SK-N-SH (cell line): ENCODE data around the gene COL1A2. TPM values are rescaled to one million over a fixed set of nuclear protein-coding genes. Genes with fewer than 3 reads are reported as not detected.

Source experiments
- CTCF ChIA-PET: fragments of 300-600, 350-600 bp; formaldehyde crosslinking; extraction: SDS; loops from one replicate; lab custom pipeline; 2021; lab: Yijun Ruan, JAX
- POLR2A ChIA-PET: fragments of 350-600 bp; sonication (Branson Sonifier 250); formaldehyde crosslinking; extraction: SDS; loops from one replicate; lab custom pipeline; 2020; ENCODE audit warnings: antibody characterized with exemption, inconsistent platforms; lab: Yijun Ruan, JAX
- DNase-seq: peaks from one replicate; pipeline ENCODE4 v3.0.0; 2012
- H2AFZ ChIP-seq: fragments of 200-600 bp; sonication (generic); 2 replicates; pipeline ENCODE4 v1.8.1; 2016; ENCODE audit warnings: antibody characterized with exemption, mild to moderate bottlenecking, low read depth
- H3F3A ChIP-seq: fragments of 200-600 bp; sonication (generic); replicated peaks from 2 replicates; pipeline ENCODE3; 2016; ENCODE audit warnings: antibody characterized with exemption, mild to moderate bottlenecking; ENCODE audit not compliant: insufficient read depth
- H3K27ac ChIP-seq, 2 experiments: fragments of 200-500 bp in 1 of 2; fragments of 200-600 bp in 1 of 2; sonication (Bioruptor generic) in 1 of 2; sonication (generic), shearing (Covaris generic) in 1 of 2; 2 replicates each; pipeline versions ENCODE4 v1.5.1 to v1.6.1; 2014 to 2016; ENCODE audit warnings: low read depth in 2 of 2, inconsistent platforms in 1 of 2, low read length in 1 of 2, mild to moderate bottlenecking in 1 of 2, mixed read lengths in 1 of 2
- H3K27me3 ChIP-seq: fragments of 200-600 bp; sonication (generic), shearing (Covaris generic); 2 replicates; pipeline ENCODE4 v1.6.1; 2016; ENCODE audit warnings: mixed run types; ENCODE audit not compliant: insufficient read depth
- H3K36me3 ChIP-seq, 2 experiments: fragments of 200-500 bp in 1 of 2; fragments of 200-600 bp in 1 of 2; sonication (Bioruptor generic) in 1 of 2; sonication (generic) in 1 of 2; replicated peaks in 1 of 2; 2 replicates each; pipeline versions ENCODE3 to v1.5.1; 2014 to 2016; ENCODE audit warnings: low read length in 1 of 2, mild to moderate bottlenecking in 1 of 2; ENCODE audit not compliant: insufficient read depth in 2 of 2, control insufficient read depth in 1 of 2
- H3K4me1 ChIP-seq, 2 experiments: fragments of 200-500 bp in 1 of 2; fragments of 200-600 bp in 1 of 2; sonication (Bioruptor generic) in 1 of 2; sonication (generic), shearing (Covaris generic) in 1 of 2; 2 replicates each; pipeline versions ENCODE4 v1.5.1 to v1.6.1; 2014 to 2016; ENCODE audit warnings: low read depth in 1 of 2, low read length in 1 of 2, mixed run types in 1 of 2; ENCODE audit not compliant: insufficient read depth in 2 of 2, control insufficient read depth in 1 of 2
- H3K4me2 ChIP-seq: fragments of 200-600 bp; sonication (generic), shearing (Covaris generic); 2 replicates; pipeline ENCODE4 v1.6.1; 2017; ENCODE audit warnings: mixed run types
- H3K4me3 ChIP-seq, 2 experiments: fragments of 200-500 bp in 1 of 2; fragments of 200-600 bp in 1 of 2; sonication (Bioruptor generic) in 1 of 2; sonication (generic), shearing (Covaris generic) in 1 of 2; 2 replicates each; pipeline versions ENCODE4 v1.5.1 to v1.8.1; 2014 to 2016; ENCODE audit warnings: low read depth in 2 of 2, inconsistent platforms in 1 of 2, low read length in 1 of 2, mild to moderate bottlenecking in 1 of 2, mixed read lengths in 1 of 2, moderate library complexity in 1 of 2
- H3K79me2 ChIP-seq: fragments of 200-600 bp; sonication (generic); 2 replicates; pipeline ENCODE4 v1.8.1; 2017; ENCODE audit warnings: mild to moderate bottlenecking; ENCODE audit not compliant: insufficient read depth
- H3K9ac ChIP-seq: fragments of 200-600 bp; sonication (generic); 2 replicates; pipeline ENCODE4 v1.6.1; 2017; ENCODE audit warnings: mixed run types
- H3K9me2 ChIP-seq: fragments of 200-600 bp; sonication (generic); 2 replicates; pipeline ENCODE4 v1.6.1; 2017; ENCODE audit warnings: mixed run types
- H3K9me3 ChIP-seq: fragments of 200-600 bp; sonication (generic); 2 replicates; pipeline ENCODE4 v1.6.1; 2017; ENCODE audit warnings: mixed run types, mild to moderate bottlenecking, moderate library complexity
- H4K20me1 ChIP-seq: fragments of 200-600 bp; sonication (generic); 2 replicates; pipeline ENCODE4 v1.6.1; 2017; ENCODE audit warnings: mild to moderate bottlenecking, mixed run types; ENCODE audit not compliant: insufficient read depth
- EP300 ChIP-seq, 2 experiments: IDR thresholded peaks; 2 replicates each; pipeline versions ENCODE4 v1.4.0 to v1.6.1; 2012; ENCODE audit warnings: borderline replicate concordance in 1 of 2, low read depth in 1 of 2, low read length in 1 of 2
- FOXJ3 ChIP-seq: sonication (generic); formaldehyde crosslinking; IDR thresholded peaks from 2 replicates; pipeline ENCODE4 v1.5.1; 2020; ENCODE audit warnings: mild to moderate bottlenecking, missing genetic modification reagents
- FOXM1 ChIP-seq: IDR thresholded peaks from 2 replicates; pipeline ENCODE4 v1.4.0; 2012; ENCODE audit warnings: low read depth, mild to moderate bottlenecking
- GATA2 ChIP-seq: sonication (generic); formaldehyde crosslinking; IDR thresholded peaks from 2 replicates; pipeline ENCODE4 v1.5.0; 2020; ENCODE audit warnings: mild to moderate bottlenecking, missing genetic modification reagents
- MXI1 ChIP-seq: IDR thresholded peaks from 2 replicates; pipeline ENCODE4 v1.6.1; 2012; ENCODE audit warnings: mild to moderate bottlenecking, low read depth, low read length, improper control_type of control experiment
- PBX3 ChIP-seq: IDR thresholded peaks from 2 replicates; pipeline ENCODE4; 2012
- RAD21 ChIP-seq: IDR thresholded peaks from 2 replicates; pipeline ENCODE4 v1.6.1; 2012; ENCODE audit warnings: mild to moderate bottlenecking, low read length
- REST ChIP-seq: IDR thresholded peaks from 2 replicates; pipeline ENCODE4 v1.6.1; 2012; ENCODE audit warnings: mild to moderate bottlenecking, low read depth, low read length, moderate library complexity
- RFX5 ChIP-seq: IDR thresholded peaks from 2 replicates; pipeline ENCODE4 v1.6.1; 2012; ENCODE audit warnings: mild to moderate bottlenecking, improper control_type of control experiment, low read length
- RXRA ChIP-seq: IDR thresholded peaks from 2 replicates; pipeline ENCODE4 v1.4.0; 2012; ENCODE audit warnings: low read depth, mild to moderate bottlenecking, borderline replicate concordance
- SMC3 ChIP-seq: IDR thresholded peaks from 2 replicates; pipeline ENCODE4 v1.6.1; 2012; ENCODE audit warnings: low read depth, low read length, improper control_type of control experiment
- USF1 ChIP-seq: IDR thresholded peaks from 2 replicates; pipeline ENCODE4 v1.4.0; 2012; ENCODE audit warnings: low read depth, borderline replicate concordance
- YY1 ChIP-seq: IDR thresholded peaks from 2 replicates; pipeline ENCODE4 v1.4.0; 2012; ENCODE audit warnings: low read depth, mild to moderate bottlenecking
- WGBS: methylation state at CpG from one replicate; pipeline ENCODE4 v1.1.6; 2017; ENCODE audit warnings: low lambda C conversion rate; 5-methylcytosine and 5-hydroxymethylcytosine counted together
- polyA plus RNA-seq, 3 experiments: library from polyadenylated mRNA; depleted of rRNA; stranded (reverse); fragments of >200 nt; gene quantifications; 2 replicates each; pipeline ENCODE4 v1.2.3, GENCODE V29; 2012
- TF ChIP-seq, protein P1 (sequence below): fragments of 150-350 bp; IDR thresholded peaks from 2 replicates; pipeline ENCODE4 v1.6.1; 2017; ENCODE audit warnings: antibody characterized with exemption, low read length, low read depth, borderline replicate concordance
- TF ChIP-seq, protein P2 (sequence below): IDR thresholded peaks from 2 replicates; pipeline ENCODE4 v1.4.0; 2012; ENCODE audit warnings: low read depth, borderline replicate concordance

COL1A2 gene
- polyA plus RNA-seq, 1 of the 3 experiments (the other 2 are of a cell fraction), result 11.4 TPM

DNA sequence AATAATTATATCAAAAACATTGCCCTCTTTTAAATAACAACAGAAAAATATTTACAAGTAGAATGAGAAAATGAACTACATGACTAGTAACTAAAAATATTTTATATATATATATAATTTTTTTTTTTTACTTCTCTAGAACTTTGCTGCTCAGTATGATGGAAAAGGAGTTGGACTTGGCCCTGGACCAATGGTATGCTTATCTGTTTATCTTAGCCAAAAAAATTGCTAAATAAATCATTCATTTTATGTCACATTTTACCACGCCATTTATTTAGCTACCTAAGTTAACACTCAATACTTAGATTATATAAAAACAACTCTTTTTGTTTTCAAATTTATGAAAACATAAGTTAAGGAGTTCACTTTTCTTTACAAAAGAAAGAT, 6.7 kb downstream of the COL1A2 start:
- H3K79me2 ChIP-seq, result no peaks in the 10 kb centered on the region
- WGBS, result 86% methylated on average over 1 of the region's 1 CpG

GRCh38 chr7:94403546-94403945, 8.9 kb downstream of the COL1A2 start:
- POLR2A ChIA-PET, result no interaction called here
- no peak overlapping the region for H3K4me3 ChIP-seq
- H2AFZ ChIP-seq, result no peak overlapping the region
- H4K20me1 ChIP-seq, result no peaks in the 10 kb centered on the region
- no peak overlapping the region for H3K9ac ChIP-seq
- peaks cover 11% of the 10 kb centered on the region for H3F3A ChIP-seq
- no peak for DNase-seq
- H3K79me2 ChIP-seq, result no peaks in the 10 kb centered on the region
- CTCF ChIA-PET, result interaction anchor here (1.0 to 2.8 kb wide), 4 partner anchors 8 to 501 kb away, joined by 3 to 8 read pairs (median 6); partner anchors contain the start of gene COL1A2
- H3K4me2 ChIP-seq, result no peak overlapping the region
- no peak overlapping the region for H3K27ac ChIP-seq
- peaks cover 0 to 13% of the 10 kb centered on the region in 2 experiments; a peak in 2 of 4 replicates for H3K4me1 ChIP-seq
- no peaks in the 10 kb centered on the region for H3K9me2 ChIP-seq
- 83% methylated on average over 1 of the region's 1 CpG for WGBS
- H3K27me3 ChIP-seq, result no peaks in the 10 kb centered on the region
- H3K36me3 ChIP-seq, result no peaks in the 10 kb centered on the region
- H3K9me3 ChIP-seq, result no peaks in the 10 kb centered on the region
- TF ChIP-seq MXI1 (no peak), REST (no peak), GATA2 (CRISPR knock-in tag) (no peak), FOXM1 (no peak), YY1 (no peak), SMC3 (no peak), EP300 (IDR thresholded peaks at IDR 0.05; ENCODE audit: borderline replicate concordance in 1 of 2, low read depth in 1 of 2, low read length in 1 of 2) (no peak), PBX3 (no peak), USF1 (no peak), FOXJ3 (CRISPR knock-in tag) (no peak), RFX5 (no peak)
- TF ChIP-seq, protein P1, sequence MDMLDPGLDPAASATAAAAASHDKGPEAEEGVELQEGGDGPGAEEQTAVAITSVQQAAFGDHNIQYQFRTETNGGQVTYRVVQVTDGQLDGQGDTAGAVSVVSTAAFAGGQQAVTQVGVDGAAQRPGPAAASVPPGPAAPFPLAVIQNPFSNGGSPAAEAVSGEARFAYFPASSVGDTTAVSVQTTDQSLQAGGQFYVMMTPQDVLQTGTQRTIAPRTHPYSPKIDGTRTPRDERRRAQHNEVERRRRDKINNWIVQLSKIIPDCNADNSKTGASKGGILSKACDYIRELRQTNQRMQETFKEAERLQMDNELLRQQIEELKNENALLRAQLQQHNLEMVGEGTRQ, result no peak
- TF ChIP-seq, protein P2, sequence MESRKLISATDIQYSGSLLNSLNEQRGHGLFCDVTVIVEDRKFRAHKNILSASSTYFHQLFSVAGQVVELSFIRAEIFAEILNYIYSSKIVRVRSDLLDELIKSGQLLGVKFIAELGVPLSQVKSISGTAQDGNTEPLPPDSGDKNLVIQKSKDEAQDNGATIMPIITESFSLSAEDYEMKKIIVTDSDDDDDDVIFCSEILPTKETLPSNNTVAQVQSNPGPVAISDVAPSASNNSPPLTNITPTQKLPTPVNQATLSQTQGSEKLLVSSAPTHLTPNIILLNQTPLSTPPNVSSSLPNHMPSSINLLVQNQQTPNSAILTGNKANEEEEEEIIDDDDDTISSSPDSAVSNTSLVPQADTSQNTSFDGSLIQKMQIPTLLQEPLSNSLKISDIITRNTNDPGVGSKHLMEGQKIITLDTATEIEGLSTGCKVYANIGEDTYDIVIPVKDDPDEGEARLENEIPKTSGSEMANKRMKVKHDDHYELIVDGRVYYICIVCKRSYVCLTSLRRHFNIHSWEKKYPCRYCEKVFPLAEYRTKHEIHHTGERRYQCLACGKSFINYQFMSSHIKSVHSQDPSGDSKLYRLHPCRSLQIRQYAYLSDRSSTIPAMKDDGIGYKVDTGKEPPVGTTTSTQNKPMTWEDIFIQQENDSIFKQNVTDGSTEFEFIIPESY, result no peak

More for the DNA sequence above, 6.7 kb downstream of the COL1A2 start:
- H4K20me1 ChIP-seq, result no peaks in the 10 kb centered on the region
- H3K9me3 ChIP-seq, result no peaks in the 10 kb centered on the region; the same call in 1 of the 2 replicates
- no peaks in the 10 kb centered on the region for H3K9me2 ChIP-seq
- H3K27me3 ChIP-seq, result no peaks in the 10 kb centered on the region
- H2AFZ ChIP-seq, result no peak overlapping the region
- CTCF ChIA-PET, result interaction anchor here (1.0 to 2.8 kb wide), 7 partner anchors 16 to 780 kb away, joined by 3 to 8 read pairs (median 5); no protein-coding TSS in a partner anchor
- H3K9ac ChIP-seq, result no peak overlapping the region
- no peaks in the 10 kb centered on the region for H3K36me3 ChIP-seq
- TF ChIP-seq FOXJ3 (CRISPR knock-in tag), result no peak
- no peak for TF ChIP-seq RXRA
- TF ChIP-seq PBX3, result peak; percentile 20; the same call in 1 of the 2 replicates
- TF ChIP-seq RAD21, result no peak
- H3K4me1 ChIP-seq, result peaks cover 0 to 13% of the 10 kb centered on the region in 2 experiments; a peak in 2 of 4 replicates
- no peak for DNase-seq
- H3K27ac ChIP-seq, result no peak overlapping the region
- POLR2A ChIA-PET, result no interaction called here
- H3K4me3 ChIP-seq, result no peak overlapping the region
- peaks cover 14% of the 10 kb centered on the region for H3F3A ChIP-seq
- no peak overlapping the region for H3K4me2 ChIP-seq
